GM18508 (cell line): ENCODE data around the gene MIAT.

Experiments used
- ATAC-seq: cut with Tn5 transposase; IDR thresholded peaks from one replicate; pipeline ENCODE4 v1.9.1; 2021; ENCODE audit warnings: moderate number of reproducible peaks; ENCODE audit not compliant: insufficient read depth, unreplicated experiment

Gene MIAT

DNA sequence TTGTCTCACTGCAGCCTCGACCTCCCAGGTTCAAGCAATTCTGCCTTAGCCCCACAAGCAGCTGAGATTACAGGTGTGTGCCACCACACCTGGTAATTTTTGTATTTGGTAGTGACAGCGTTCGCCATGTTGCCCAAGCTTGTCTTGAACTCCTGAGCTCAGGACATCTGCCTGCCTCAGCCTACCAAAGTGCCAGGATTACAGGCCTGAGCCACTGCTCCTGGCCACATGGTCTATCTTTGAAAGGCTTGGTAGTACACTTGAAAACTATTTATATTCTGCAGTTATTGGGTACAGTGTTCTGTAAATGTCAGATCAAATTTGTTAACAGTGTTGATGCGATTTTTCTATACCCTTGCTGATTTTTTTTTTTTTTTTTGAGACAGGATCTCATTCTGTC, 26.1 kb upstream of the MIAT start:
- ATAC-seq = no peak

- ATAC-seq = no peak
These were observed 24.8 kb upstream of the MIAT start for GRCh38 chr22:26632422-26633155.

- ATAC-seq = no peak
These were observed 23.2 kb upstream of the MIAT start for GRCh38 chr22:26634189-26634588.

DNA sequence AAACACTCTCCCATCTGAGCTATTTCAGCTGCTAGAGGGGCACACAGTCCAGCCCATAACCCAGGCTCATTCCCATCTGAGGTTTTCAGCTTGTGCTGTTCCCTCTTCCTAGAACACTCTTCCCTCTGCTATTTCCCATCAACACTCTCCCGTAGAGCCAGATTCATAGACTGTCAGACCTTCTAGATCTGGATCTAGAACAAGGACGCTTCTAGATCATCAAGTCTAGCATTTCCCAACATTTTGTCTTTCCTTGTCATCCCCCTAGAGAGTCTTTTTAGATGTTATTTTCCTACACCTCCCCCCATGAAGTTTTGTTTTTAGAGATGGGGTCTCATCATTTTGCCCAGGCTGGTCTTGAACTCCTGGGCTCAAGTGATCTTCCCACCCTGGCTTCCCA, 22.3 kb upstream of the MIAT start:
- no peak for ATAC-seq

- ATAC-seq = no peak
These were observed 21.1 kb upstream of the MIAT start for GRCh38 chr22:26636296-26636695.

DNA sequence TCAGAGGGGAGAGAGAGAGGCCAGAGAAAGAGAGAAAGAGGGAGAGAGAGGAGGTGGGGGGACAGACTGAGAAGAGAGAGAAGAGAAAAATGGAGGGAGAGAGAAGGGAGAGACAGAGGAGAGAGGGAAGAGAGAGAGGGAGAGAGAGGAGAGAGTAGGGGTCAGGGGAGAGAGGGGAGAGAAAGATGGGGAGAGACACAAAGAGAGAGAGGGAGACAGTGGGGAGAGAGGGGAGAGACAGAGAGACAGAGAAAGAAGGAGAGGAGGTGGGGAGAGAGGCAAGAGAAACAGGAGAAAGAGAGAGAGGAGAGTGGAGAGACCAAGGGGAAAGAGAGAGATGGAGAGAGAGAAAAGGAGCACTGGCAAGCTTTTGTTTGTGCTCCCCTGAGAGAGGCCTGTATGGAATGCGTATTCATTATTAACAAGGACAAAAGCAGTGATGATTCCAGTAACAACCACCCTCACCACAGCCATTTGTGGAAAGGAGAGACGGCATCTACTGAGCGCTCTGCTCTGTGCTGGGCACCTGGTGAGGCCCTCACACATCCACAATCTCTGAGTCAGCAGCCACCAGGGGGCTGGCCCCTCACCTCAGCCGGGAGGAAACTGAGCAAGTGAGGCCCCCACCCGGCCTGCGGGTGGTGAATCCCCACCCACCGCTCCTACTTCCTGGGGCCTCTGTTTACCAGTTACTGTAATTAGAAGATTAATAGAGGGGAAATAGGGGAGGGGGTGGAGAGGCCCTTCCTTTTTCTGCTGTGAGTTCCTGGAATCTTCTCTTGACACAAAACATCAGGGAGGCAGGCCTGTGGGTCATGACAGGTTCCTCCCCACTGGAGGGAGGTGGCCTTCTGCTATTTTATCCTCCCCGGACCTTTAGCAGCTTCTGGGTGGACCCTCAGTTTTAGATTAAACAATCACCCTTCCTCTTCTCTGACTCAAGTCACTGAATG, 14.6 kb upstream of the MIAT start:
- ATAC-seq = no peak

- no peak for ATAC-seq
These were observed 13.8 kb upstream of the MIAT start for GRCh38 chr22:26643418-26644100.

GRCh38 chr22:26646158-26646557, 11.2 kb upstream of the MIAT start:
- no peak for ATAC-seq

DNA sequence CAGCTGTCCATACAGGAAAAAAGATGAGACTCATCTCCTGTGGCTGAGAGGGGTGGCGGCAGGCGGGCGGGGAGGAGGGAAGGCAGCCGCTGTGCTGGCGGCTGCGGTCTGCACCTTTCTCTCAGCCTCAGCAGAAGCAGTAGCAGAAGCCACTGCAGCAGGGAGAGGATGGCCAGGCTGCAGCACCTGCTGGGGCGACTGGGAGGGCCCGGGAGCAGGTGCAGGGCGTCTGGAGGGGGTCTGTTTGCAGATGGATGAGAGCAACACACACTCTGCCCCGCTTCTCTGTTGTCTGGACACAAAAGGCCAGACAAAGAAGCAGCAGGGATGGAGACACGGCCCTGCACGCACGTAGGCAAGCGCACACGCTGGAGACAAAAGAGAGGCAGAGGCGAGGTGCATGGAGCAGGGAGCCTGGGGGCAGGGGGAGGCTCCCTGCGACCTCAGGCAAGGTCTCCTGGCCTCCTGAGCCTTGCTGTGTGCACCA, 9.3 kb upstream of the MIAT start:
- no peak for ATAC-seq

GRCh38 chr22:26648528-26649388, 8.6 kb upstream of the MIAT start:
- ATAC-seq = no peak

DNA sequence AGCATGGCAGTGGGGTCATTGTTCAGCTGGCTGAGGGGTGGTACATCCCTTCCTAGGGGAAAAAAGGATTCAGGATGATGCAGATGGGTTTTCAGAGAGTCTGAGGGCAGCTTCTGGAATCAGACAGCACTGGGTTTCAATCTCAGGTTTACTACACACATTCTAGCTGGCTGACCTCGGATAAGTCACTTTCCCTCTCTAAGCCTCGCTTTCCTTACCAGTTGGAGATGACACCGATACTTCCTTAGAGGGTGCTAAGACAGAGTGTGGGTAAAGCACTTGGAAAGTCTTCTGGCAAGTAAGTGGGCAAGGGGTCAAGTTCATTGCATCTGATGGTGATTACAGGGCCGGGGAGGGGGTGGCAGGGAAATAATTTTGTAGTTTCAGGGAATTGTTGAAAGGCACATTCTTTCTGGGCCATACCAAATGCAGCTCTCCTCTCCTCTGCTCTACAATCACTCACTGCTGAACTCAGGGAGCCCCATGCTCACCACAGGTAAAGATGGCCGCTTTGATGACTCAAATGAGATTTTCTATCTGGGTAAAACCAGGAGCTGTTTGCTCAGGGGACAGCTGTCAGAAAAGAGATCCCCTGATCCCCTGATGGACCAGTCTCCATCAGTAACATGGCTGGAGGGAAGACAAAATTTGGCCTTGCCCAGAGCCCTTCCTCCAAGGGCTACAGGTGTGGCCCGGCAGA, 6.5 kb upstream of the MIAT start:
- ATAC-seq = no peak

GRCh38 chr22:26651815-26652214, 5.6 kb upstream of the MIAT start:
- no peak for ATAC-seq

DNA sequence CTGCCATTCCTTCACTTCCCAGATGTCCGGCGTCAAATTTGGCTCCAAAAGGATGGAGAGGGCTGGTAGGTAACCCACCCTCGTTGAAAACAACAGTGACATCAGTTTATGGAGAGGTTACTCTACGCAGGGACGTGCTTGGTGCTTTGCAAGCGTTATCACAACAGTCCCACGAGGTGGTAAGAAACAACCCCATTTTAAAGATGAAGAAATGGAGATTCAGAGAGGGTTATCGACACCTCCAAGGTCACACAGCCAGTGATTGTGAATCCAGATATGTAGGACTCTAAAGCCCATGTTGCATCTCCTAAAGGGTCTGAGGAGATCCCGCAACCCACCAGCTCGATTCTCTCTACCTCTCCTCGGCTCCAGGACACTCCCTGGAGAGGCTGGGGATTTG, 773 bp downstream of the MIAT start:
- ATAC-seq = no peak

DNA sequence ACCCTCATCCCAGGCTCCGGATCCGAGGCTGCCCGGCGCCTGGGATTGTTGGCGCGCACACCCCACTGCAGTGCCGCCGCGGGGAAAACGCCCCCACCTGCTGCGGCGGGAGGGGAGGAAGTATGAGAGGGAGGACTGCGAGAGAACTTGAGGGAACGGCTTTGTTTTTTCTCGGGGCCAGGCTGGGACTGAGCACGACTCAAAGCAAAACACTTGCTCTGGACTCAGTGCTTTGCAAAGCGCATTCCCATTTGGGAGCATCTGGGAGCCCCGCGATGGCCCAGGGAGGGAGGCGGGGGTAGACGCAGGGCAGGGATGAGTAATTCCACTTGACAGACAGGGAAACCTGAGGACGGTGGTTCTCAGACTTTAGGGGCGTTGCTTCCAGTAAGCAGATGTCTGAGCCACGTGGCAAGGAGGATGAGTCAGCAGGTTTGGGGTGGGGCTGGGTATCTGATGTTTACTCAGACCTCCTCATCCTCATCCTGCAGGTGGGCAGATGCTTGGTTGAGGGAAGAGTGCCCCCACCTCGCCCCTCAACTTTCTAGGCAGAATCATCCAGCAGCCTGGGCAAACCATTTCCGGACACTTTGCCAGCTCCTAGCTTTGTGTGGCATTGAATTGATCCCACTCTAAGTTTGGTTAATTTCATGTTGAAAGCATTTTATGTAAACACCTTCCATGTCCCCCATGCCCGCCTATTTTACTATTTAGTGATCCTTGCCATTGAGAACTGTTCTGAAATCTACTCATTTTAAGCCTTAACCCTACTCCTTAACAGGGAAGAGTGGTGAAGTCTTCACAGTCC, 1.5 kb downstream of the MIAT start:
- ATAC-seq = no peak

GRCh38 chr22:26660356-26660755, 3.0 kb downstream of the MIAT start:
- ATAC-seq = no peak

GRCh38 chr22:26660961-26661578, 3.7 kb downstream of the MIAT start:
- ATAC-seq = no peak

GRCh38 chr22:26662160-26662559, 4.8 kb downstream of the MIAT start:
- ATAC-seq = no peak

DNA sequence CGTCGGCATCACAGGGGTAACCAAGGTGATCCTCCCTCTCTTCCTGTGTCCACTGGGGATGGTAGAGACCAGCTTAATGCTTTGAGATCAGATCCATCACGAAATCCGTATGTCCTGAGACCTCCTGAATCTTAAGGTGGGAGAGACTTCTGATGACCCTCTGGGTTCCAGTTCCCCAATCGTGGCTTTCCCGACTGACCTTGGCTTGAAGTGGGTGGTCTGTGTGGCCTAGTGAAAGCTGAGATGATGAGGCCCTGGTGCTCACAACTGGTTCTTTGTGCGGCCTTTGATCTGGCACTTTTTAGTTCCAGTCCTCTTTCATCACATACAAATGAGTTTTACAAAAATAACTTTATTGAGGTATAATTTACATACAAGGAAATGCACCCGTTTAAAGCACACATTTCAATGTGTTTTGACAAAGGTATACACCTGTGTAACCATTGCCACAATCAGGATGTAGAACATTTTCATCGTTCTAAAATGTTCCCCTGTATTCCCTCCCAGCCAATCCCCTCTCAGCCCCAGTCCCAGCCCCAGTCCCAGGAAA, 6.1 kb downstream of the MIAT start:
- no peak for ATAC-seq
